Natural killer cell (primary cell): ENCODE measurements around the gene DDX54. TPM values are rescaled to one million over a fixed set of nuclear protein-coding genes. Genes with fewer than 3 reads are reported as not detected.
A peak's percentile ranks its signal among the peaks of the same experiment; 100 is the strongest.

Experiments used
- ATAC-seq, 3 donors: fragments of 150-1000 bp in 2 of 3; fragments of 200-7000 bp in 1 of 3; cut with Tn5 transposase; 1 replicate in 1 of 3; 2 replicates in 2 of 3; pipeline ENCODE4 v1.10.0; 2021; ENCODE audit warnings: mild to moderate bottlenecking in 2 of 3, moderate library complexity in 2 of 3
- DNase-seq, 2 donors: peaks; one replicate each; pipeline versions ENCODE4 v3.0.0 to v3.0.0-alpha.2; 2013 to 2021; ENCODE audit warnings: mixed read lengths in 1 of 2
- H3K27ac ChIP-seq: one replicate; pipeline ENCODE4 v1.5.1; 2013; ENCODE audit warnings: mild to moderate bottlenecking, low read length
- H3K27me3 ChIP-seq: one replicate; pipeline ENCODE4 v1.6.1; 2013; ENCODE audit warnings: low read length; ENCODE audit not compliant: control insufficient read depth, insufficient read depth
- H3K36me3 ChIP-seq: one replicate; pipeline ENCODE4 v1.6.1; 2013; ENCODE audit warnings: low read length; ENCODE audit not compliant: control insufficient read depth, insufficient read depth
- H3K4me1 ChIP-seq: one replicate; pipeline ENCODE4 v1.6.1; 2013; ENCODE audit warnings: low read length; ENCODE audit not compliant: control insufficient read depth, insufficient read depth
- H3K4me3 ChIP-seq: one replicate; pipeline ENCODE4 v1.5.1; 2013; ENCODE audit warnings: low read length
- H3K9me3 ChIP-seq: one replicate; pipeline ENCODE4 v1.6.1; 2013; ENCODE audit warnings: low read length; ENCODE audit not compliant: control insufficient read depth, insufficient read depth
- H3K27ac Mint-ChIP-seq, 2 donors: one replicate each; pipeline ENCODE4 v1.8.0; 2022; ENCODE audit warnings: mild to moderate bottlenecking in 2 of 2, mixed read lengths in 2 of 2, moderate library complexity in 1 of 2
- H3K27me3 Mint-ChIP-seq, 2 donors: one replicate each; pipeline ENCODE4 v1.8.0; 2022; ENCODE audit warnings: low read depth in 2 of 2, mixed read lengths in 2 of 2
- H3K36me3 Mint-ChIP-seq: one replicate; pipeline ENCODE4 v1.8.0; 2022; ENCODE audit warnings: mixed read lengths
- H3K4me1 Mint-ChIP-seq, 2 donors: one replicate each; pipeline ENCODE4 v1.8.0; 2022; ENCODE audit warnings: mixed read lengths in 2 of 2
- H3K4me3 Mint-ChIP-seq: one replicate; pipeline ENCODE4 v1.8.0; 2022; ENCODE audit warnings: mild to moderate bottlenecking, moderate library complexity, mixed read lengths
- H3K9me3 Mint-ChIP-seq, 2 donors: one replicate each; pipeline ENCODE4 v1.8.0; 2022; ENCODE audit warnings: mixed read lengths in 2 of 2
- WGBS: methylation state at CpG from one replicate; pipeline ENCODE4 v1.1.7; 2013; ENCODE audit warnings: missing lambda C conversion rate; ENCODE audit not compliant: insufficient coverage; 5-methylcytosine and 5-hydroxymethylcytosine counted together
- intact Hi-C: fragments of 100-400 bp; cut with micrococcal nuclease; formaldehyde crosslinking; loops from one replicate; pipeline ENCODE4 v1.14.2; 2022
- total RNA-seq, 4 donors: library from RNA; stranded (reverse); fragments of 120-200 nt in 1 of 4; gene quantifications; one replicate each; pipeline versions ENCODE4 v1.2.3 to v1.2.4, GENCODE V29; 2013 to 2022
- TF ChIP-seq, protein P1 (sequence below): fragments of 200-600 bp; IDR thresholded peaks from one replicate; pipeline ENCODE4 v1.8.0; 2022; ENCODE audit warnings: antibody characterized with exemption

DDX54 gene
- total RNA-seq, 3 donors from 2014 or later (not counting 1 experiment from before 2014, with no cell fraction given) = 84.6 to 100 (median 97.1) TPM

DNA sequence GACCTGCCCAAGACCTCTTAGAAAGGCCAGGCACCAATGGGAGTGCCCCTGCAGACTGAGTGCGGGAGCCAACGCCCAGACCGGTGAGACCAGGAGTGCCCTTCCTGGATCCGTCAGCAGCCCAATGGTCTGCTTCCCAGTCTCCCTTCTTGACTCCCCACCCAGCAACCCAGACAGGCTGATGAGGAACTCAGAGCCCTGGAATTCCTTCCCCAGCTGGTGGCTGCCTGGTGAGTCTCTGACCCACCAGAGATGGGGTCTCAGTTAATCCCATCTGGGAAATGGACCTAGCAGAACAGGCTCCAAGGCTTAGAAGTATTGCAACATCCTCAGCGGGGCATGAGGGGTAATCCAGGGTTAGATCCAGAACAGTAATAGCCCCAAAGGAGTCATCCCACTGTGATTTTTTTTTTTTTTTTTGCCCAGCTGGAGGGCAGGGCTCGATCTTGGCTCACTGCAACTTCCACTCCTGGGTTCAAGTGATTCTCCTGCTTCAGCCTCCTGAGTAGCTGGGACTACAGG, 48.2 kb downstream of the DDX54 start:
- H3K27ac Mint-ChIP-seq = no peak overlapping the region
- intact Hi-C loops = no loop called here
- TF ChIP-seq, protein P1, sequence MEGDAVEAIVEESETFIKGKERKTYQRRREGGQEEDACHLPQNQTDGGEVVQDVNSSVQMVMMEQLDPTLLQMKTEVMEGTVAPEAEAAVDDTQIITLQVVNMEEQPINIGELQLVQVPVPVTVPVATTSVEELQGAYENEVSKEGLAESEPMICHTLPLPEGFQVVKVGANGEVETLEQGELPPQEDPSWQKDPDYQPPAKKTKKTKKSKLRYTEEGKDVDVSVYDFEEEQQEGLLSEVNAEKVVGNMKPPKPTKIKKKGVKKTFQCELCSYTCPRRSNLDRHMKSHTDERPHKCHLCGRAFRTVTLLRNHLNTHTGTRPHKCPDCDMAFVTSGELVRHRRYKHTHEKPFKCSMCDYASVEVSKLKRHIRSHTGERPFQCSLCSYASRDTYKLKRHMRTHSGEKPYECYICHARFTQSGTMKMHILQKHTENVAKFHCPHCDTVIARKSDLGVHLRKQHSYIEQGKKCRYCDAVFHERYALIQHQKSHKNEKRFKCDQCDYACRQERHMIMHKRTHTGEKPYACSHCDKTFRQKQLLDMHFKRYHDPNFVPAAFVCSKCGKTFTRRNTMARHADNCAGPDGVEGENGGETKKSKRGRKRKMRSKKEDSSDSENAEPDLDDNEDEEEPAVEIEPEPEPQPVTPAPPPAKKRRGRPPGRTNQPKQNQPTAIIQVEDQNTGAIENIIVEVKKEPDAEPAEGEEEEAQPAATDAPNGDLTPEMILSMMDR = no peak

DNA sequence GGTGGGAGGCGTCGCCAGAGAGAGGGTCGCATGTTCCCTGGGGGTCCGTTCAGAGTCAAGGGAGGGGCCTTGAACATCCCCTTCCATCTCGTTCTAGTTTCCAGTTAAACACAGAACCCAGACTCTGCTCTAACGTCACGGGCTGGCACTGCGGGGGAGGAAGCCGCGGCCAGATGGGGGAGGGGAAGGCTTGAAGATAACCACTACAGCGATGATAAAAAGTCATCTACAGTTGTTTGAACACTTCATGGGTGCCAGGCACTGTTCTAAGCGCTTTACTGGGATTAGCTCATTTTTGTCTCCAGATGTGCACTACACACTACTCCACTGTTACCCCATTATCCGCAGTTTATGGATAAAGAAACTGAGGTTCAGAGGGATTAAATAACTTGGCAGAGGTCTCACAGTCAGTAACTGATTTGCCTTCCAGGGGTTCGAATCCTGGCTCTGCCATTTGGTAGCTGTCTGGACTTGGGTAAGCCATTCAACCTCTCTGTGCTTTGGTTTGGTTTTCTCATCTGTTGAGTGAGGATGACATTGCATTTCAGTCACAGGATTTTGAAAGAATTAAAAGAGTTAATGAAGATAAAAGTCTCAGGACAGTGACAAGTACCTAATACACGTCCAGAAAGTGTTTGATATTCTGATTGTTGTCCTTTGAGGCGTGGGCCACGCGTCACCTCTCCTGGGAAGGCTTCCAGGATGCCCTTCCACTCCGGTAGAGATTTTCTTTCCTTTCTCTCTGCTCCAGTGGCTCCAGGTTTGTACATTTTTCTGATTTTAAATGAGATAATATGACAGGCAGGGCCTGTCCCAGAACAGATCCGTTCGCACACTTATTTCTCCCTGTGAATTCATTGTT, 48.9 kb downstream of the DDX54 start:
- TF ChIP-seq, protein P1 = no peak
- Mint-ChIP-seq H3K36me3 (no peaks in the 10 kb centered on the region), H3K4me3 (no peak overlapping the region), H3K4me1 (peaks cover 0 to 6% of the 10 kb centered on the region in 2 donors), H3K27me3 (peaks cover 9 to 21% of the 10 kb centered on the region in 2 donors), H3K27ac (no peak overlapping the region), H3K9me3 (no peaks in the 10 kb centered on the region)
- Histone ChIP-seq H3K4me1 (peaks cover 12% of the 10 kb centered on the region), H3K27me3 (peaks cover 5% of the 10 kb centered on the region), H3K27ac (no peak overlapping the region), H3K9me3 (no peaks in the 10 kb centered on the region), H3K36me3 (no peaks in the 10 kb centered on the region), H3K4me3 (no peak overlapping the region)
- intact Hi-C loops = no loop called here
- DNase-seq = peak in 1 of 2 donors; percentile 69
- peak in 2 of 3 donors; percentile 26 to 59 for ATAC-seq
- WGBS = 35% methylated on average over 21 of the region's 21 CpGs

More for the DNA sequence above, 48.2 kb downstream of the DDX54 start:
- Histone ChIP-seq H3K27ac (no peak overlapping the region), H3K36me3 (no peaks in the 10 kb centered on the region), H3K27me3 (peaks cover 5% of the 10 kb centered on the region), H3K9me3 (no peaks in the 10 kb centered on the region), H3K4me1 (peaks cover 15% of the 10 kb centered on the region), H3K4me3 (no peak overlapping the region)
- ATAC-seq = no peak
- 92% methylated on average over 6 of the region's 6 CpGs for WGBS
- Mint-ChIP-seq H3K4me1 (peaks cover 0 to 6% of the 10 kb centered on the region in 2 donors), H3K9me3 (no peaks in the 10 kb centered on the region), H3K27me3 (peaks cover 9 to 21% of the 10 kb centered on the region in 2 donors), H3K4me3 (no peak overlapping the region), H3K36me3 (no peaks in the 10 kb centered on the region)
- DNase-seq = no peak

DNA sequence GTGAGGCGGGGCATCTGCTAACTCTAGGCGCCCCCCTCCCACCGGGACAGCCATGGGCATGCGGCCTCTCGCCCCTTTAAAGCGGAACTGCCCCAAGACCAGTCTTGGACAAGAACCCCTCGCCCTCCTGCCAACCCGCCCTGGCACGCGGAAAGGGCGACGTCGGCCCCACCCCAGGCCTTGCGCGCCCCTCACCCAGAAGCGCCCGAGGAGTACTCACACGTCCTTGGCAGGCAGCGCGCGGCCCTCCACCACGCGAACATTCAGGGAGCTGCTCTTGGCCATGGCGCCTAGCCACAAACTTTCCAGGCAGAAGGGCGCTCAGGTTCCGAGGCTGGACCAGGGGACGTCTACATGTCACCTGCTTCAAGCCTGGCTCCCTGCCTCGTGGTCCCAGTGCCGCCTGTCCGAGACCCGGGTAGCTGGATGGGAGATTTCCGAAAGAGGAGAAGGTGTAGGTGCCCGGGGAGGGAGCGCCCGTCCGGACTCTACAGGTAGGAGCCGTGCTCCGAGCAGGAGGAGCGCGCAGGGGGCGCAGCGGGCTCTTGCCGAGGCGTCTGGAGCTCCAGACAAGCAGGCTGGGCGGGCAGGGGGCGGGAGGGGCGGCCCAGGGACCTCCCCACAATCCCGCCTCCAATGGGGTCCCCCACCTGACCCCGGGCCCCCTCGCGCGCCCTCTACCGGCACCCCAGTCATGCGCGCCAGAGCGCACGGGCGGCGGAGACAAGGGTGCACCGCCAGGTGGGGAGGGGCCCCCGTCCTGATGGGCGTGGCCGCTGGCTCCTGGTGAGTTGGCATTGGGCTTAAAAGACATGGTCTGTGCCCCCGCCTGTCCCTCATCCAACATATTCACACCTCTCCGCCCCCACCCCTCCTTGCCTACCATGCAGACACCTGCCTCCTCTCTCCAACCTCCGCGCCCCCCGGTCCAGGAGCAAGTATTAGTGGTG, 49.8 kb downstream of the DDX54 start, which contains the start of gene RASAL1:
Gene RASAL1 (minus strand): TSS at position 584 of the 950 bp plus-strand sequence. CDS start 299 bp downstream, at position 285.
- WGBS = 7% methylated on average over 65 of the region's 68 CpGs
- Histone ChIP-seq H3K36me3 (no peaks in the 10 kb centered on the region), H3K9me3 (no peaks in the 10 kb centered on the region), H3K27ac (no peak within 1 kb of the TSS), H3K27me3 (peaks cover 5% of the 10 kb centered on the region), H3K4me1 (peaks cover 12% of the 10 kb centered on the region), H3K4me3 (peak within 1 kb of the TSS; percentile 9)
- peaks cover 9 to 21% of the 10 kb centered on the region in 2 donors for H3K27me3 Mint-ChIP-seq
- DNase-seq (peak in 1 of 2 donors; percentile 79), ATAC-seq (peak; percentile 48 to 72 (median 52))
- H3K9me3 Mint-ChIP-seq = no peaks in the 10 kb centered on the region
- H3K36me3 Mint-ChIP-seq = no peaks in the 10 kb centered on the region
- no peak within 1 kb of the TSS for H3K4me3 Mint-ChIP-seq
- H3K27ac Mint-ChIP-seq = no peak within 1 kb of the TSS
- TF ChIP-seq, protein P1 = no peak
- H3K4me1 Mint-ChIP-seq = peaks cover 0 to 6% of the 10 kb centered on the region in 2 donors
- intact Hi-C loops = no loop called here
